SK-N-SH (cell line): ENCODE measurements around the gene UBA1.

Experiments used
- CTCF ChIP-seq: fragments of 200-600 bp; sonication (generic); IDR thresholded peaks from 2 replicates; pipeline ENCODE4 v1.6.1; 2017; ENCODE audit warnings: antibody characterized with exemption, mild to moderate bottlenecking, moderate library complexity
- MEF2A ChIP-seq: IDR thresholded peaks from 2 replicates; pipeline ENCODE4 v1.4.0; 2012; ENCODE audit warnings: low read depth, borderline replicate concordance
- NRF1 ChIP-seq: IDR thresholded peaks from 2 replicates; pipeline ENCODE4 v1.6.1; 2012; ENCODE audit warnings: low read depth, mild to moderate bottlenecking, low read length
- PBX3 ChIP-seq: IDR thresholded peaks from 2 replicates; pipeline ENCODE4; 2012
- POLR2AphosphoS5 ChIP-seq: IDR thresholded peaks from 2 replicates; pipeline ENCODE4 v1.6.1; 2012; ENCODE audit warnings: low read depth, low read length
- REST ChIP-seq: IDR thresholded peaks from 2 replicates; pipeline ENCODE4 v1.6.1; 2012; ENCODE audit warnings: mild to moderate bottlenecking, low read depth, low read length, moderate library complexity
- SMC3 ChIP-seq: IDR thresholded peaks from 2 replicates; pipeline ENCODE4 v1.6.1; 2012; ENCODE audit warnings: low read depth, low read length, improper control_type of control experiment

GRCh38 chrX:47247206-47247998 lies 53.8 kb downstream of the UBA1 start:
- TF ChIP-seq CTCF (no peak), SMC3 (no peak), POLR2AphosphoS5 (no peak), PBX3 (no peak), REST (no peak), NRF1 (no peak), MEF2A (no peak)
